Mesodermal cell (in vitro differentiated cells): ENCODE results near the gene GPHN.
A peak's percentile ranks its signal among the peaks of the same experiment; 100 is the strongest.
"Not testable (repeated sequence)": the region's sequence is repeated elsewhere in the genome, so short reads cannot be mapped to it uniquely, and the experiment has no call there.

Source experiments
- H3K27ac ChIP-seq: 2 replicates; pipeline ENCODE4 v1.7.0; 2013; ENCODE audit warnings: mild to moderate bottlenecking, low read depth, low read length, moderate library complexity; ENCODE audit not compliant: severe bottlenecking
- H3K36me3 ChIP-seq: 2 replicates; pipeline ENCODE4 v1.7.1; 2013; ENCODE audit warnings: mild to moderate bottlenecking, low read length, moderate library complexity; ENCODE audit not compliant: control insufficient read depth, insufficient read depth
- H3K4me1 ChIP-seq: one replicate; pipeline ENCODE4 v1.7.1; 2013; ENCODE audit warnings: mild to moderate bottlenecking, low read length; ENCODE audit not compliant: insufficient read depth, control insufficient read depth, poor library complexity, severe bottlenecking
- H3K4me3 ChIP-seq: 2 replicates; pipeline ENCODE4 v1.7.0; 2013; ENCODE audit warnings: low read length, control low read depth, mild to moderate bottlenecking; ENCODE audit not compliant: insufficient read depth, poor library complexity, severe bottlenecking; ENCODE audit errors: extremely low read depth
- H3K9me3 ChIP-seq: 2 replicates; pipeline ENCODE4 v1.7.1; 2013; ENCODE audit warnings: mild to moderate bottlenecking, low read length, moderate library complexity; ENCODE audit not compliant: control insufficient read depth
- WGBS, 2 experiments: methylation state at CpG; one replicate each; pipeline ENCODE4 v1.1.5; 2013; ENCODE audit warnings: missing lambda C conversion rate in 2 of 2; ENCODE audit not compliant: insufficient coverage in 2 of 2; 5-methylcytosine and 5-hydroxymethylcytosine counted together

GPHN gene

DNA sequence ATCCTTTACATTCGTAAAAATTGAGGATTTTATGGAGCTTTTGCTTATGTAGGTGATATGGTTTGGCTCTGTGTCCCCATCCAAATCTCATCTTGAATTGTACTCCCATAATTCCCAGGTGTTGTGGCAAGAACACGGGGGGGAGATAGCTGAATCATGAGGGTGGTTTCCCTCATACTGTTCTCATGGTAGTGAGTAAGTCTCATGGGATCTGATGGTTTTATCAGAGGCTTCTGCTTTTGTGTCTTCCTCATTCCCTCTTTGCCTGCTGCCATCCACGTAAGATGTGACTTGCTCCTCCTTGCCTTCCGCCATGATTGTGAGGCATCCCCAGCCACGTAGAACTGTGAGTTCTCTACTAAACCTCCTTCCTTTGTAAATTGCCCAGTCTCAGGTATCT lies 5.1 kb upstream of the GPHN start:
- H3K4me3 ChIP-seq, H3K36me3 ChIP-seq, H3K27ac ChIP-seq, H3K4me1 ChIP-seq, H3K9me3 ChIP-seq: not testable (repeated sequence)
- WGBS, 2 experiments, result 77 to 86% methylated on average over 4 of the region's 5 CpGs

DNA sequence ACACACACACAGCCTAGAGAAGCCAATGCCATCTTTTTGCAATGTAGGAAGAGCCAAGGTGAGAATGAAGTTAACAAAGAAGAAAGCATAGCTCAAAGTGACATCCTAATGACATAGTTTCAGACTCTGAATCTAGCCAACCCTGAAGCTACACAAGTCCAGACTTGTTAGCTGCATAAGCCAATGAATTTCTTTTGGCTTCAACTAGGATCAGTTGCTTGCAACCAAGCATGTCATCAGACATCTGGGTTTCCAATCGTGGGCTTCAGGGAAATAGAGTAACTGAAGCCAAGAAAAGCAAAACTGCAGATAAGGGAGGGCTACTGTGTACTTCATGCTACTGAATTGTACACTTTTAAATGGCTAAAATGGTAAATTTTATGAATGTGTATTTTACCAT lies 4.4 kb upstream of the GPHN start:
- H3K4me1 ChIP-seq, result no peaks in the 10 kb centered on the region
- 86 to 100% methylated on average over 1 of the region's 1 CpG for WGBS, 2 experiments
- no peaks in the 10 kb centered on the region for H3K9me3 ChIP-seq
- H3K27ac ChIP-seq, result no peak overlapping the region
- no peaks in the 10 kb centered on the region for H3K36me3 ChIP-seq
- H3K4me3 ChIP-seq, result no peak overlapping the region

DNA sequence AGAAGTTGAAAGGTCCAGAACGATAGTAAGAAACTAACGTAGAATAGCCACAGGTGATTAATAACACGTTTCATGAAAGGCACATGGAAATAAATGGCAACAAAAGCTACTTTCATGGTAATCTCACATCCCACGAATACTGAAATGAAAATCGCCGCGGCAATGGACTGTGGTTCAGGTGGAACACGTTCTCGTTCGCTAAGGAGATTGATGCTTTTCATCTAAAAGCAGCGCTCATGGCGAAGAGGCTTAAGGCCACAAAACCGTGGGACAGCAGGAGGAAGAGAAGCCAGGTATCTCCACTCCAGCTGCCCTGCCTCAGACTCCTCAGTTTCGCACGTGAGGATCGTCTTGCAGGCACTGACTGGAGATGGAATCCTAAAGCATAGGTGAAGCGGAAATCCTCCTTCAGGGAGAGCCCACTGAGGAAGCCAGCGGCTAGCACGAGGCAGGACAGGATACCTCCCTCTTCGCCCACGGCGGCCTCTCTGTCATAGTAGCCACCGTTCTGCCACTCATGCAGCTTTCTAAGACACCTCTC lies 696 bp upstream of the GPHN start:
- Histone ChIP-seq H3K27ac (peak overlapping the region; percentile 71), H3K9me3 (no peaks in the 10 kb centered on the region), H3K36me3 (no peaks in the 10 kb centered on the region), H3K4me1 (no peaks in the 10 kb centered on the region), H3K4me3 (peak overlapping the region; percentile 90)
- WGBS, 2 experiments, result 18 to 24% methylated on average over 22 of the region's 23 CpGs

DNA sequence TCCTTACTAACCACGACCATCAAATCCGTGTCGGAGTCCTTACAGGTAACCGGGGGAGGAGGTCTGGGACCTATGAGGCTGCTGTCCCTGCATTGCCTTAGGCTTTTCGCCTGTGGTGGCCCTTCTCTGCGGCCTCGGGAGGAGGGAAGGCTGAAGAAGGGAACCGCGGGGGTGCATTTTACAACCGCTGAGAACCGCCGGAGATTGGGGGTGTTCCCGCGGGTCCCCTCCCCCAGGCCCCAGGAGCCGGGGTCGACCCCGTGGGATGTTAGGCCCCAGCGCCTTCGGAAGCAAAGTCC lies 549 bp downstream of the GPHN start:
- WGBS, 2 experiments, result 0 to 2% methylated on average over 15 to 17 of the region's 19 CpGs
- no peaks in the 10 kb centered on the region for H3K9me3 ChIP-seq
- no peaks in the 10 kb centered on the region for H3K36me3 ChIP-seq
- peak overlapping the region; percentile 90 for H3K4me3 ChIP-seq
- H3K4me1 ChIP-seq, result no peaks in the 10 kb centered on the region
- H3K27ac ChIP-seq, result peak overlapping the region; percentile 71

DNA sequence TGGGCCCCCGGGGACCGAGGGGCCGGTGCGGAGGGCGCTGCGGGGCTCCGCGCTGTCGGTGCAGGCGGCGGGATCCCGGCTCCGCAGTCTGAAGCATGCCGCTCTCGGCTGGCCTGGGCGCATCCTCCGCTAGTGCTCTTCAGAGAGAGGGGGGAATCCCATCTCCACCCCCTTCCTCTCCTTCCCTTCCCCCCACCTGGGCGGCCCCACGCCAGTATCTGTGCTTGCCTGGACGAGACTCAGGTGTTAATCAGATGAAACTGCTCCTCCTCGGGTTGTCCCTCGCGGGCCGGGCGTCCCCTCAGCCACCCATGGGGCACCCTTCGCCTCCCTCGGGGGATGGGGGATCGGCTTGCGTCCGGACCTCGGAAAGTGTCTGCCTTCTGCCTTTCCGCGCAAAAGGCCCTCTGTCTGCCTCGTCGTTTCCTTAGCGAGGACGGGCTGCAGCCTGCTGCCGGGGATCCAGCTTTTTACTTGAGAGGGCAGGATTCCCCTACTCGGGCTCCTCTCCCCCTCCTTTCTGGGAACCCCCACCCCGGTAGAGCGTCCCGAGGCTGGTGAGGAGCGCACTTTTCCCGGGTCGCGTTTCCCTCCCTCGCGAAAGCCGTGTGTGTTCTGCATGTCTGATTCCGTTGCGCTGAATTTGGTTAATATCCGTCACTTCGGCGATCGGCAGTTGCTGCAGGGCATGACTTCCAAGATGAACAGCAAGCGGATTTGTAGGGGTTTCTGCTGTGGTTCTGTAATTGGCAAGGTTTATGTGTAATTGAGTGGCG lies 1.1 kb downstream of the GPHN start:
- WGBS, 2 experiments, result 0 to 1% methylated on average over 42 to 47 of the region's 57 CpGs
- Histone ChIP-seq H3K36me3 (no peaks in the 10 kb centered on the region), H3K9me3 (no peaks in the 10 kb centered on the region), H3K4me3 (peak overlapping the region; percentile 90), H3K4me1 (no peaks in the 10 kb centered on the region), H3K27ac (peak overlapping the region; percentile 71)

DNA sequence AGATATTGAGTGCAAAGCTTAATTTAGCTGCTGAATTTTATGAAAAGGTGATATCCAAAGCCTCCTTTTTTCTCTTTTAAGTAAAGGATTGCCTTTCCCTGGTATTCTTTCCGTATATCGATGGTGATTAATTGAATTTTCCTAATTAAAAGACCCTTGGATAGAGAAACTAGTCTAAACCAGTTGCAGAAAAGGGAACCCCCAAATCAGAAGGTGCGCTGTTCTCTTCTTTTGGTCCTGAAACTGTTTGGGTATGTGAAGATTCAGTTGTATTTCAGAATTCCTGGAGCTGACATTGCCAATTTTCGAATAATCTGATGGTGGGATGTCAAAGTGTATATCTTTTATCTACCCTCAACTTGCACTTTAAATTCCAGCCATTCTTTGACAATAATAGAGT lies 1.9 kb downstream of the GPHN start:
- H3K4me3 ChIP-seq, result peak overlapping the region; percentile 90
- no peaks in the 10 kb centered on the region for H3K4me1 ChIP-seq
- 60 to 80% methylated on average over 1 of the region's 4 CpGs for WGBS, 2 experiments
- no peaks in the 10 kb centered on the region for H3K36me3 ChIP-seq
- no peaks in the 10 kb centered on the region for H3K9me3 ChIP-seq
- no peak overlapping the region for H3K27ac ChIP-seq

DNA sequence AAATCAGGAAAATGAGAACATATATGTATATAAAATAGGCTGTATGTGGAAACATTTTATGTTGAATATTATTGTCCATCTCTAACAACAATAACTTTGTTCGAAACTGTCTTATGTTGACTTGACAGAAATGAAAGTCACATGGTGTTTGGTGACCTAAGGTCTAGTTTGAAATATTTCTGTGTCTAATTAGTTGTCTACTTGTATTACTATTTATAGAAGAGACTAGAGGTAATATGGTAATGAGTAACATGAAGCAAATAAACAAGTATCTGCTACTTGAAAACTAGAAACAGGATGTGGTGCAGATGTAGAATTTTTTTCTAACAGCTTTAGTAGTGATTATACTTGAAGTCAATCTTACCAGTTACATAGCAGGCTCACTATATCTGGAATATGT lies 3.9 kb downstream of the GPHN start:
- no peak overlapping the region for H3K27ac ChIP-seq
- no CpG with 5 or more reads among the region's 1 CpG for WGBS, 2 experiments

DNA sequence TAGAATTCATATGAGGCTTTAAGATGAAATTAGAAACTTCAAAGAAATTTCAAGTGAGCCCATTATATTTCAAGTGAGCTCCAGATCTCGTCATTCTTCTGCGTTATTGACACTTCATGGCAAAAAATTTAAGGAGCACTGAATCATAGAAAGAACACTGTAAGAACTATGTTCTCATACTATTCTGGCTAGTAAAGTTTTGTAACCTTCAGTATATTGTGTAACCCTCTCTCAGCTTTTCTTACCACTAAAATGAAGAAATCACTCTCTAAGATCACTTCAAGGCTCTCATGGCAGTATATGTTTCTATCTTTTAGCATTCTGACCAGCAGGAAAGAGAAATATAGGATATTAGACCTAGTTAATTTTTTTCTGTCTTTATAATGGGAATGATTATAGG lies 6.3 kb downstream of the GPHN start:
- WGBS, 2 experiments, result 100% methylated on average over 1 to 2 of the region's 2 CpGs
- H3K4me1 ChIP-seq, result no peaks in the 10 kb centered on the region
- H3K9me3 ChIP-seq, result peaks cover 7% of the 10 kb centered on the region
- H3K4me3 ChIP-seq, result no peak overlapping the region
- H3K27ac ChIP-seq, result no peak overlapping the region
- no peaks in the 10 kb centered on the region for H3K36me3 ChIP-seq

More for the DNA sequence above, 3.9 kb downstream of the GPHN start:
- Histone ChIP-seq H3K9me3 (no peaks in the 10 kb centered on the region), H3K36me3 (no peaks in the 10 kb centered on the region), H3K4me3 (no peak overlapping the region), H3K4me1 (no peaks in the 10 kb centered on the region)

DNA sequence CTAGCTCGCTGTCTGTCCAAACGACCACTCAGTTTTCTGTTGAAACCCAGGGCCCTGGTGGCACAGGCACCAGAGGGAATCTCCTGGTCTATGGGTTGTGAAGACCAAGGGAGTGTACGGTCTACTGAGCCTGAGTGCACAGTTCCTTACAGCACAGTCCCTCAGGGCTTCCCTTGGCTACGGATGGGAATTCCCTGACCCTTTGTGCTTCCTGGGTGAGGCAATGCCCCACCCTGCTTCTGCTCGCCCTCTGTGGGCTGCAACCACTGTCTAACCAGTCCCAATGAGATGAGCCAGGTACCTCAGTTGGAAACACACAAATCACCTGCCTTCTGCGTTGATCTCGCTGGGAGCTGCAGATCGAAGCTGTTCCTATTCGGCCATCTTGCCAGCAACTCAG lies 22.6 kb downstream of the GPHN start:
- Histone ChIP-seq H3K4me1 (no peaks in the 10 kb centered on the region), H3K4me3 (no peak overlapping the region), H3K27ac (no peak overlapping the region), H3K36me3 (no peaks in the 10 kb centered on the region), H3K9me3 (no peaks in the 10 kb centered on the region)
- 87 to 95% methylated on average over 4 to 6 of the region's 9 CpGs for WGBS, 2 experiments

DNA sequence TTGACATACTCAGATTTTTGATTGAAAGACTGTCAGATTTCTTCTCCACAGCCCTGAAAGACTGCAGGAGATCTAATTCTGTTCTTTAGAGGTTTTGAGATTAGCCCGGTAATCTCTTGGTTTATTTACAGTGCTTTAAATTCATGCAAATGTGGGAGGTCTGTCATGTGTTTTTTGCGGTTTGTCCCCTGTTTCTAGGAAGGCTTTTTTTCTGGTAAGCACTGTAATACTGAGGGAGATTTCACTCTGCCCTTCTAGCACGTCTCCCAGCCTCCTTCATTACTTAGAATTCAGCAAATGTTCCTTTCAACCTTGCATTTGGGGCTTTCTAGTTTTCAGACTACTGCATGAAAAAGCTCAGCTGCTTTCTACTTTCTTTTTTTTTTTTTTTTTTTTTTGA lies 31.1 kb downstream of the GPHN start:
- H3K4me1 ChIP-seq, result no peaks in the 10 kb centered on the region
- H3K9me3 ChIP-seq, result no peaks in the 10 kb centered on the region
- WGBS, 2 experiments, result 80 to 90% methylated on average over 2 of the region's 3 CpGs

DNA sequence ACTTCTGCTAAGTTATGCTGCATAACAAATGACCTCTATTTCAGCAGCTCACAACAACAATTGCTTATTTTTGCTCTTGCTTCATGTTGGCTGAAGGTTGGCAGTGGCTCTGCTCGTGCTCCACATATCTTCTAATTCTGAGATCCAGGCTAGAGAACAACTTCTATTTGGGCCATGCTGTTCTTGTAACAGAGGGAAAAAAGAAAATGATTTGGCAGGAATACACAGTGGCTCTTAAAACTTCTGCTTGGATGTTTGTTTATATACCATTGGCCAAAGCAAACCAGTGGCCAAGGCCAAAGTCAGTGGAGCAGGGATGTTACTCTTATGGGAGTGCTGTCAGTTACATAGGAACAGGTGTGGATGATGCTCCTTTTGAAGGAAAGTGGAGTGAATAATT lies 32.1 kb downstream of the GPHN start:
- no peak overlapping the region for H3K4me3 ChIP-seq
- H3K27ac ChIP-seq, result no peak overlapping the region
- no peaks in the 10 kb centered on the region for H3K4me1 ChIP-seq
- no peaks in the 10 kb centered on the region for H3K36me3 ChIP-seq
- WGBS, 2 experiments, result 100% methylated on average over 1 of the region's 1 CpG; no CpG with 5 or more reads in 1 of the 2 experiments
- no peaks in the 10 kb centered on the region for H3K9me3 ChIP-seq

More for the DNA sequence above, 31.1 kb downstream of the GPHN start:
- Histone ChIP-seq H3K27ac (no peak overlapping the region), H3K36me3 (no peaks in the 10 kb centered on the region), H3K4me3 (no peak overlapping the region)
